GM18498 (cell line): Measurements from ENCODE around the gene TOMM5.

Experiments
- ATAC-seq: cut with Tn5 transposase; IDR thresholded peaks from one replicate; pipeline ENCODE4 v1.9.1; 2021; ENCODE audit warnings: mild to moderate bottlenecking, moderate library complexity; ENCODE audit not compliant: unreplicated experiment

TOMM5 gene

DNA sequence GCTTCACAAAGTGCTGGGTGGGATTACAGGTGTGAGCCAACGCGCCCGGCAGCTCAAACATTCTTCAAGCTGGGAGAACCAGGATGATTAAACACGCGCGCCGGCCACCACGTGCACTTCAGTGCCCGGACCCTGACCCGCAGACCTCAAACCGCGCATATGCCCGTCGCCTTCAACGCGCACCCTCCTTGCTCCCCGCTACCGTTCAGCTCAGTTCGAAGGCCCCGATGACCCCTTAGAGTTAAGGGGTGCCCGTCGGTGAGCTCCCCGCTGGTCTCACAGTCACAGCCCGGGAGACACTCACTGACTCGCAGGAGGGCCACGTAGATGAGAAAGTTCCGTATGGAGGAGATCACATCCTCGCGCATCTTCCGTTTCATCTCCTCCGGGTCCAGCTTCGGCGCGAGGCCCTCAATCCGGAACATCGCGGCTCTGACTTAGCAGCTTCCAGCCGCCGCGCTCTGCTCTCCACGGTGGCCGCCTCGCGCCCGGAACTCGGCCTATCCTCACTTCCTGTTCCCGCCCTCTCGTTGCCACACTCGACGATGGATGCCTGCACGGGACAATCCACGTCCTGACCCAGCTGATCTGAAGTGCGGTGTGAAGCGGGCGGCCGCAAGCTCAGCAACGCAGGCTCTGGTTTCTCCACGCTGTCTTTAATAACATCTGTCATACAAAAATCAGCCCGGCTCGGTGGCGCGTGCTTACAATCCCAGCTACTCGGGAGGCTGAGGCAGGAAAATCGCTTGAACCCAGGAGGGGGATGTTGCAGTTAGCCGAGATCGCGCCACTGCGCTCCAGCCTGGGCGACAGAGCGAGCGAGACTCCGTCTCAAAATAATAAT lies at the start of gene TOMM5:
TSS of gene TOMM5 (minus strand) at position 490 of the 844 bp plus-strand sequence. CDS start at position 425, 65 bp downstream.
- ATAC-seq = peak; percentile 92

DNA sequence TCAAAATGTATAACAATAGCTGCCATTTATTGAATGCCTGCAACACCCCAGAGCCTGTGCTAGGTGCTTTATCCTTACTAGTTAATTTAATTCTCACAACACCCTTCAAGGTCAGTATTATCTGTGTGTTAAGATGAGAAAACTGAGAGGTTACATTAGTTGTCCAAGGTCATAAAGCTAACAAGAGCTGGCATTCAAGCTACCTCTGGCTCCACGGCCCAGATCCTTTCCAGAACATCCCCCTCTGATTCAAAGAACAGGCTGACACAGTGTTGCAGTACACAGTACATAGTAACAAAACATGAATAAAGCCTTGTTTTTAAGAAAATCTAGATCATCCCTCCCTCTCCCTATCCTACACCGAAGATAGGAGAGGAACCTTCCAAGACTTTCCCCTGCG lies 48.9 kb upstream of the TOMM5 start:
- no peak for ATAC-seq

DNA sequence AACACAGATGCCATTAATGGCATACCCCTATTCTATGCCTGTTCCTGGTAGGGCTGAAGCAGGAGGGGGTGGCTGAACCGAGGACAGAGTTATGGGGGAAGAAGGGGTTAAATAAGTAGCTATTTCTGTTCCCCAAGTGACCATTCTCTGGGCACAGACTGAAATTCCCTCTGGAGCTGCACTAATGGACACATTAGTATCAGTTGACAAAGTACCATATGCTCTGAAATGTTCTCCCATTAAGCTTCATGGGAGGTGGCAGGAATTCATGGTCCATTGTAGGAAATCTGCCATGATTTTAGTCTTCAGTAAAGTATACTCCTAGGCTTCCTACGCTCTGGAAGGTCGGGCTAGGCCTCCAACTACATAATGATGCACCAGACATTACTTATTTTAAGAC lies 47.8 kb upstream of the TOMM5 start:
- no peak for ATAC-seq

DNA sequence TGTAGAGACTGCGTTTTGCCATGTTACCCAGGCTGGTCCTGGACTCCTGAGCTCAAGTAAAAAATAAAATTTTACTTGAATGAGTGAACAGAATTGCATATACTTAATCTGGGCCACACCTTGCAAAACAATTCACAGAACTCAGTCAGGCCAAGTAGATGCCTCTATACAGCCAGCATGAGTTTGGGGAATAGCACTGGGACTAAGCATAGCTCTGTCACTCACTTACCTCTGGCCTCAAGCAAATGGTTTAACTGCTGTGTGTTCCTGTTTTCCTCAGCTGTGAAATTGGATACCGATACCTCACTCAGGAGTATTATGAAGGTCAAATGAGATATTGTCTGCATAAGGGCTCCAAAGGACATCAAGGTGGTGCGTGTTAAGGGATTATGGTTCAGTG lies 47.4 kb upstream of the TOMM5 start:
- ATAC-seq = no peak

DNA sequence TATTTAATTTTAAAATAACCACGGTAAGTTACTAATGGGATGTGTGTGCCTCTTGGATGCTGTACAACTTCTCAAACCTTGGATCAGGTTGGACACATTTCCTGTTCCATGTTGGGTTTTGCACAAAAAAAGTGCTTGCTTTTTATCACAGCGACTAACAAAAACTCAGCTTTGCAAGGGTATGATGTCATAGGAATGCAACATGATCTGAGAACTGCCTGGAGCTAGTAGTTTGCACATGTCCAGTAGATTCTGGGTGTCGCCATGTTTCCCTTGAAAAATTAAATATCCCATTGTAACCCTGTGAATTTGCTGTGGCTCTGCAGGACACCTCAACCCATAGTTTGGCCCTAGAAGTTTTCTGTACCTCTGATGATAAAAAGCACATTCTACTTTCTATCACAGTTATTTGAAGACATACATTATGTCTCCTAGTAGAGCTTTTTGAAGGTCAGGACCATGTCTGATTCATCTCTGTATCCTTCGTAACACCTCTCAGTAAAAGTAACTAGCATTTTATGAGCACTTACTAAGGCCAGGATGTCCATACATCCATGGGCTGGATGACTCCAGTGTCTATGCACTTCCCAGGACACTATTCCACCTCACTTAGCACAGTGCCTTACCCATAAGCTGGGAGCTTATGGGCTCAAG lies 46.8 kb upstream of the TOMM5 start:
- ATAC-seq = no peak

DNA sequence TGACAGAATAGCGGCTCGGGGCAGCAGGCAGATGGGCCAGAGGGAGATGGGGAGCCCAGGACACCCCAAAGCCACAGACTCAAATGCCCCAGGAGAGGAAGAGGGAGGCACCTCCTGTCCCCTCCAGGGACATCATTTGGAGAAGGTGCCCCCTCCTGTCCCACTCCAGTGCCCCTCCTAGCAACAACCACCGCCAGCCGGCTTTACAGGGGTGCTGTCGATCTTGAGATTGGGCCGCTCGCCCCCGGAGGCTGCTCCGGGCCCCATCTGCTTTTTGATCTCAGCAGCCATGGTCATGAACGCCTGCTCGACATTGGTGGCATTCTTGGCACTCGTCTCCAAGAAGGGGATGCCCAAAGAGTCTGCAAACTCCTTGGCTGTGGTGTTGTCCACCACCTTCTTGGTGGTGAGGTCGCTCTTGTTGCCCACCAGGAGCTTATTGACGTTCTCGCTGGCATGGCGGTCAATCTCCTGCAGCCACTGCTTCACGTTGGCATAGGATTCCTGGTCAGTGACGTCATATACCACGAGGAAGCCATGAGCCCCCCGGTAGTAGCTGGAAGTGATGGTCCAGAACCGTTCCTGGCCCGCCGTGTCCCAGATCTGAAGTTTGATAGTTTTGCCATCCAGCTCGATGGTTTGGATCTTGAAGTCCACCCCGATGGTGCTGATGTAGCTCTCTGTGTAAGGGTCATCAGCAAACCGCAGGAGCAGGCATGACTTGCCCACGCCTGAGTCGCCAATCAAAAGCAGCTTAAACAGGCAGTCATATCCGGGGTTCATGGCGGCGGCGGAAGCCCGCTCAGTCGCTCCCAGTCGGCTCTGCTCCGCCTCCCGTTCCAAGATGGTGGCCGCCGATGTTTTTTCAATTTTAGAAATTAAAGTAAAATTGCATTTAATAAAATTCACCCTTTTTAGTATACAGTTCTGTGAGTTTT lies 44.4 kb upstream of the TOMM5 start:
- ATAC-seq = no peak

DNA sequence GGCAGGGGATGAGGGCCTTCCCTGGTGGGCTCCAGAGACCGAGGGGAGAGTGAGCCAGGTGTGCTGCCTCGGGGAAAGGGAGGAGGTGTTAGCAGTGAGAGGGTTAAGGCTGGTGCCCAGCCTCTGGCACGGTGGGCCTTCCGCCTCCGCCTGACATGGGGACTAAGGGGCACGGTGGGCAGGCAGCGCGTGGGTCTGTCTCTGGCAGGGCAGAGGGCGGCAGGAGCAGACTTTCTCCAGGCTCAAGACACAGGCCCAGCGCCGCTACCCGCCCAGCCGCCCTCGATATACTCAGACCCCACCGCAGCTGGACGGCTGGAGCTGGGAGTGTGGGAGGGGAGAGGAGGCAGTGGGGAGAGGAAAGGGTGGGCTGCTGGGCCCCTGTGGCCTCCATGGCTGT lies 43.4 kb upstream of the TOMM5 start:
- no peak for ATAC-seq

DNA sequence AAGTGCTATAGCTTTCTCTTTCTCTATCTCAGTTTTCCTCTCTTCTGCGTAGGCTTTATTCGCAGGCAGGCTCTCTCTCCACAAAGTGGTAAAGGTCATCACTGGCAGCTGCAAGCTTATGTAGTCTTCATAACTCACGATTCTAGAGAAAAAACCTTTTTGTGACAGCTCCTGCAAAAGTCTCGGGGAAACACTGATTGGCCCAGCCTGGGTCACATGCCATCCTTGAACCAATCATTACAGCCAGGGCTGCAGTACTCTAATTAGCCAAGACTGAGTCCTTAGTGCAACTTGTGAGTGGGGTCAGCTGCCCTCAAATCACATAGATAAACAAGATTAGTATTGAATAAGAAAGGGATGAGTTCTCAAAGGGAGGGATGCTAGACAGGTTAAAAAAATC lies 40.1 kb upstream of the TOMM5 start:
- ATAC-seq = no peak

DNA sequence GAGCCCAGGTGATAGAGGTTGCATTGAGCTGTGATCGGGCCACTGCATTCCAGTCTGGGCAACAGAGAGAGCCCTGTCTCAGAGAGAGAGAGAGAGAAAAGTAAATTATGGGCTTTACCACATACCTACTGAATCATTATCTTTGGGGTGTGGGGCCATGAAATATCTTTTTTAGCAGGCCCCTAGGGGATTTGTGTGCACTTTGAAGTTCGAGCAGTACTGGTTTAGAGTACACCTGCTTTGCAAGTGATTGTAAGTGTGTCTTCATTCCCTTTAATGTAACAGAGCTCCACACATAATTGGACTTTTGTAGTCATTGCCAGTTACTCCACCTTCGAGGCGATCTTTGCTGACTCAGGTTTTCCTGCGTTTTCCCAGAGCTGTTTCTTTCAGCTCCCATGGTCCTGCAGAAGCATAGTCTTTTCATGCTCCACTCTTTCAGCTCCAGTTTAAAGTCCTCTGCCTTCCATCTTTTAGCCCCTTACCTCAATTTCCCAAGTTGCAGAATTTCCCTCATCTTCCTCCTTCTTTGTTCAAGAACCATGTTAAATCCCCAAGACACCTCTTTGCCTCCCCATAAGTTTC lies 34.4 kb upstream of the TOMM5 start:
- ATAC-seq = no peak

DNA sequence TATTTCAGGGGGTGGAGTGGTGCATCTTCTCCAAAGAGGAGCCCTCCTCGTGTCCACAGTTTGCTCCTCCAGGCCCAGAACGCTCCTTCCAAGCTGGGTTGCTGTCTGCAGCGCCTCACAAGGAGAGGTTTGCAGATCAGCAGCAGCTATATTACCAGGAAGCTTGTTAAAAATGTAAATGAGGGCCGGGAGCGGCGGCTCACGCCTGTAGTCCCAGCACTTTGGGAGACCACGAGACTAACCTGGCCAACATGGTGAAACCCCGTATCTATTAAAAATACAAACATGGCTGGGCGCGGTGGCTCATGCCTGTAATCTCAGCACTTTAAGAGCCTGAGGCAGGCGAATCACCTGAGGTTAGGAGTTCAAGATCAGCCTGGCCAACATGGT lies 33.4 kb upstream of the TOMM5 start:
- no peak for ATAC-seq

DNA sequence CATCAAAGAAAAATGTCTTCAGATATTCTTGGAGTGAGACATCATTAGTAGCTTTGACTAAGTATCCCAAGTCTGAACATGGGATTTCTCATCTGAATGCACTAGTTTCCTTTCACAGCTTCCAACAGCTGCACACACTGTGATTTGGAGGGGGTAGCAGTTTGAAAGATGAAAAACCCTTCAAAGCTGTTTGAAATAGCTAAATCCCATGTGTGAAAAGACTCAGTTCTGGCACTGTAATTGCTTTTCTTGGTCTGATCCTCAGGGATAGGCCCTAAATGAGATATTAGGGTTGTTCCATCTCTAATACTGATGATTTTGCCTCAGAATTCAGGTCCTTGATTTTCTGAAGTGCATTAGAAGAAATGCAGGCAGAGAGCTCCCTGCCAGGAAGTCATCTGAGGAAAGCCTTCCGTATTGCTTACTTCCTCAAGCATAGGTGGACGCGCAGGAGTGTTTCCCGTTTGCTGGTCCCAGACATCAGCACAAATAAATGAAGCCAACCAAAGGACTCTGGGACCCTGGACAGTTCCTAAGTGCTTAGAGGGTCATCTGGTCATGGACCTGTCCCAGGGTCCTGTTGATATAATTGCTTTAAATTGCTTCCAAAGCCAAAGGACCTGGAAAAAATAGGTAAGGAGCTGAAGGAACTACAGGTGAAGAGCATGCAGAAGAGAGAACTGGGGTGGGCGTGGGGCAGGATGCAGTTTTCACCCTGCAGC lies 32.8 kb upstream of the TOMM5 start:
- ATAC-seq = no peak

DNA sequence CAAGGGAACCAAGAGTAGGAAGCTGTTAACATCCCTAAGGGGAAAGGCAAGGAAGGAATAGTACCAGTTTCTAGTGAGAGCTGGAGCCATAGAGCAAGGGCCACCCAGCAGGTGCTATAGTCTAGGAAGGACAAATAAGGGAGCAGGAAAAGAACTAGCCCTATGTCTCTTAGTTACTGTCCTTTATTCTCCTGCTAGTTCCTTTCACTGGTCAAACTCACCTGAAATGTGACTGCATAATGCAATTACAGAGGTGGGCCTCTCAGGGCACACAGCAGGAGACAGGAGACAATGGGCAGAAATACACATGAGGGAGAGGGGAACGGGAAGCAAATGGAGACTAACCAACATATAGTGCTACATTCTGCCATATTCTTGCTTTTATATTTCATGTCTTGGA lies 31.7 kb upstream of the TOMM5 start:
- no peak for ATAC-seq

DNA sequence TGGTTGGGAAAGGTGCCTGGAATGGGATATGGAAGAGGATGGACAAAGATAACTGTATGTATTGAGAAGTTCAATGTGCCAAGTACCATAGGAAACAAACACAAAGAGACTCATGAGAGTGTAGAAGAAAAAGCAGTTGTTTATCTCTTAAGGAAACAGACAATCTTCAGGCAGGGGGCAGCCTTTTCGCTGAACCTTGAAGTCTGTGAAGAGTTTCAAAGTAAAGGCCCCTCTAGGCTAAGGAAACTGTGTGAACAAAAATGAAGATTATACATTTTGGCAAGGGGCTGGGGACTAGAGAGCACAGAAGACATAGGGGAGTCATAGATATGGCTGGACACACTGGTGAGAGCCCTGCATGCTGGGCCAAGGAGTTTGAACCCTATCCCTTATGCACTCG lies 30.9 kb upstream of the TOMM5 start:
- ATAC-seq = no peak

DNA sequence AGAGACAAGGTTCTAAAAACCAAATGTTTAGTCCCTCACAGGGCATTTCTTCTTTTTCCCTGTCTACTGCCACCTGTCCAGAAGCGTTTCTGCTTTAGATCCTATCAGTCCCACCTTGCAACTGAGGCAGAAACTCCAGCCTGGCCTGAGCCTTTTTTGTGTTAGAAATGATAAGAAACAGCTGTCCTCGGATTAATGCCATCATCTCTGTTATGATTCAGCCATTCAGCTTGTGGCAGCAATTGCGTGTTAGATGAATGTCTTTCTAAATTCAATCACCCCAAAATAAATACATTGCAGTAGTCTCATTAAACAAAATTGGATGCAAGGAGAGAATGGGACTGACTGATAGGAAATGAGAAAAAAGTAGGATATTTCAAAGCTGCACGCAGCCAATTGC lies 30.1 kb upstream of the TOMM5 start:
- no peak for ATAC-seq

DNA sequence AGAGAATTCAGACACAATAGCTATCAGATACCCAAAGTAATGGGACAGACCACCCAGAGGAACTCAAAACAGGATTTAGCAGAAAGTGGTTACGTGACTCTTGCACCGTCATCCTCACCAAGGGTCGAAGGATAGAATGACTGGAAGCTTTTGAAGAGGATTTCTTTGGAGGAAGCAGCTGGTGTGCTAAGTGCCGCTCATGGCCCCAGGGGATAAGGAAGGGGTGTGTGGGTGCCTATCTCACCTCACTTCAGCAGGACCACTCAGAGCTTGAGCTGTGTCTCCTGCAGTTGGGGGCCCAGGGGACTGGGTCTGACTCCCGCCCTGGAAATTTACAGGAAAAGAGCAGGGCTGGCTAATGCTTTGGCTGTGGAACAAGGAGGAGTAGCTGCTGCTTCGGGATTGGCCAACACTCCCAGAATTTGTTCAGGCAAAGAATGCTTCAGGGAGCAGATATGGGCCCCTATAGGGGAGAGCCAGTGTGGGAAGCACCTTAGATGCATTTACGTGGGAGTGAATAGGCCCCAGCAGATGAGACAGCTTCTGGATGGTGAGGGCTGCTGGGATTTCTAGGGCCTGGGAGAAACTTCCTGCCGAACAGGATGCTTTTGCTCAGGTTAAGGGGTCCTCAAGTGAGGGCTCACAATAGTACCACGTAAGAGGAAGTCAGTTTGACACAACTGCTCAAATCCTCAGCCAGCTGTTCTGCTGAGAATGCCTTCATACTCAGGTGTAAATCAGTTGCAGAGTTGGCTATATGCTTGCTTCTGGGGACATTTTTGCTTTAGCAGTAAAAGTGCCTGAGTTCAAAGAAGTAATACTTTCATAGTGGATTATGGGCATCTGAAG lies 29.1 kb upstream of the TOMM5 start:
- ATAC-seq = no peak

DNA sequence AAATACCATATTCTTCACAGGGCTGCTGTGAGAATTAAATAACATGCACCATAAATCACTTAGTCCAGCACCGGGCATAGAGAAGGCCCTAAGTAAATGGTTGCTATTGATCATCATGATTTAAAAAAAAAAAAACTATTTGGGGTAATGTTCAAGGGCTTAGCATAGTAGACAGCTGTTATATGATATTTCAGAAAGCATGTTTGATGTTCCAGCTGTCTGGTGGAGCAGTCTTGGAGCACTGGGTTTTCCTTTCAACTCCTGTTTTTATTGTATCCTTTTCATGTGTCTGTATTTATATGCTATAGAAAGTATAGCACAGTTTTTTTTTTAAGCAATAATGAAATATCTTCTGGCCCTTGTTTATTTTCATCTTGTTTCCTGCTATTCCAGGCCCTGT lies 28.0 kb upstream of the TOMM5 start:
- ATAC-seq = no peak

DNA sequence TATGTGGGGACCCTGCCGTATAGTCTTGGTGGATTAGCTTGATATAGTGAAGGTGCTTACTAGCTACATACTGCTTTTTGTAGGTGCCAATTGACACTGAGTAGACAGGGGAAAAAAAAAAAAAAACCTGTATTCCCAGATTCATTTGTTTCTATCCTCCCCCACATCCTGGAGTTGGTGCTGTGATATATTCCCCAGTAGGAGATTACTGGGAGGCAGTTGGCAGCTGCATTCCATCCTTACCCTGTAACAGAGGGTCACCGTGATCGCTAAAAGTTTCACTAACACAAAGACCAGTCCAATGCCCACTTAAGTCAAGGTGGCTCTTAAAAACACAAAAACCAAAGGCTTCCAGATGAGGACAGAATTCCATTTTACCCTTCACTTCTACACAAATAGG lies 27.4 kb upstream of the TOMM5 start:
- ATAC-seq = no peak

DNA sequence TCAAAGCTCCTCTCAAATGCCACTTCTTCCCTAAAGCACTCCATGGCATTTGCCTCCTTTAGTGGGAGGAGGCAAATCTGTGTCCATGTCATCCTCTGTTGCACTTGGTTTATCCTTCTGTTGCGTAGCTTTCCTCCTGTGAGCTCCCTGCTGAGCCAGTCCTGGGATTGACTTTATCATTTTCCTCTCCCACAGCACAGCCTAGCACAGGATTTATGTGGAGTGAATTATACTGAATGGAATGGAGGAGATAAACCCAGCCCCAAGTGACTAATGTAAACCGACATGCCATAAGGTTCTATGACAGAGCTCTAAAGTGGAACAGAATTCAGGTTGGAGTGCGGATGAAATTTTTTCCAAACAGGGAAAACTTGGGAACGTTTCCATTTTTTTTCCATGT lies 26.4 kb upstream of the TOMM5 start:
- no peak for ATAC-seq

DNA sequence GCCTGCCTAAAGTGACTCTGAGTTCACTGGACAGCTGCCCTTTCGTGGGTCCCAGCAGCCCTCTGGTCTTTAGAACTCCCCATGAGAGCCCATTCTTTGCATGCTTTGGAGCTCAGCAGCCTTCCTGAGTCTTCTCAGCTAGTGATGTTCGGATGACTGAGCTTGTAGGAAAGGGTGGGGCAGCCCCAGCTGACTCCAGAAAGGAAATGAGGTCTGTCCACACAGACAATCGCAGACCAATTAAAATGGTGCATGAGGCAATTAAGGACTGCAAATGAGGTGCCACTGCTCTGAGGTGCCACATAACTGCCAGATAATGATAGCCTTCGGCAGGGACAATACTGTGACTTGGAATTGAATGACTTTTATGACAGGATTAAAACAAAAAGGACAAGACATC lies 25.4 kb upstream of the TOMM5 start:
- ATAC-seq = no peak

DNA sequence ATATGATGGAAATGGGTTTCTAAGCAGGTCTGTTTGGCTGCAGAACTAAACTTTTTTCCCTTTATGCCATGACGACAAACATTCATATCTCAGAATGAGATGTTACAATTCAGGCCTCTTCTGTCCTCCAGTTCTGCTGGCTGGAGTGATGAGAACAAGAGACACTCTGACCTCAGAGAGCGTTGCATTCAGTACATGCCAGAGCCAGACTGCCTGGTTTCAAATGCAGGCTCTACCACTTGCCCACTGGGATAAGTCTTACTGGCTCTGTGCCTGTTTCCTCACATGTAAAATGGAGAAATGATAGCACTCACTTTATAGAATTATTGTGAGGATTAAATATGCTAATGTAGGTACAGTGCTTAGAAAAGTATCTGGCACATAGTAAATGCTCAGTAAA lies 24.8 kb upstream of the TOMM5 start:
- no peak for ATAC-seq
